Inflammatory macrophage (primary cell): ENCODE measurements around the gene GSC2.
A peak's percentile ranks its signal among the peaks of the same experiment; 100 is the strongest.

ENCODE experiments used
- DNase-seq, 2 donors: peaks; one replicate each; pipeline ENCODE4 v3.0.0-alpha.2; 2020 to 2022

Gene GSC2

GRCh38 chr22:19118329-19118880 is 31.7 kb downstream of the GSC2 start:
- DNase-seq, result no peak

GRCh38 chr22:19117111-19117512 is 33.0 kb downstream of the GSC2 start:
- no peak for DNase-seq

GRCh38 chr22:19115628-19116027 is 34.5 kb downstream of the GSC2 start:
- DNase-seq, result no peak

GRCh38 chr22:19114984-19115552 is 35.0 kb downstream of the GSC2 start:
- DNase-seq, result no peak

- no peak for DNase-seq
Observed at GRCh38 chr22:19113429-19113828, 36.7 kb downstream of the GSC2 start.

- no peak for DNase-seq
Observed at GRCh38 chr22:19111584-19111983, 38.5 kb downstream of the GSC2 start.

GRCh38 chr22:19111140-19111539 is 39.0 kb downstream of the GSC2 start:
- no peak for DNase-seq

GRCh38 chr22:19110646-19111045 is 39.4 kb downstream of the GSC2 start:
- DNase-seq, result peak in 1 of 2 donors; percentile 59

GRCh38 chr22:19110064-19110458 is 40.0 kb downstream of the GSC2 start:
- DNase-seq, result no peak

- peak; percentile 81 to 95 for DNase-seq
Observed at GRCh38 chr22:19109198-19110063, 40.7 kb downstream of the GSC2 start.

GRCh38 chr22:19108807-19109197 is 41.3 kb downstream of the GSC2 start:
- DNase-seq, result no peak

- no peak for DNase-seq
Observed at GRCh38 chr22:19107730-19108074, 42.4 kb downstream of the GSC2 start.

GRCh38 chr22:19106886-19107729 is 43.0 kb downstream of the GSC2 start:
- no peak for DNase-seq

- DNase-seq, result no peak
Observed at GRCh38 chr22:19105867-19106802, 44.0 kb downstream of the GSC2 start.

GRCh38 chr22:19105456-19105855 is 44.6 kb downstream of the GSC2 start:
- no peak for DNase-seq

GRCh38 chr22:19103880-19104821 is 45.9 kb downstream of the GSC2 start:
- no peak for DNase-seq

GRCh38 chr22:19098157-19098556 is 51.9 kb downstream of the GSC2 start:
- DNase-seq, result no peak

GRCh38 chr22:19097518-19097917 is 52.6 kb downstream of the GSC2 start:
- DNase-seq, result no peak
